ENCODE measurements around the gene SUSD1.

DNA sequence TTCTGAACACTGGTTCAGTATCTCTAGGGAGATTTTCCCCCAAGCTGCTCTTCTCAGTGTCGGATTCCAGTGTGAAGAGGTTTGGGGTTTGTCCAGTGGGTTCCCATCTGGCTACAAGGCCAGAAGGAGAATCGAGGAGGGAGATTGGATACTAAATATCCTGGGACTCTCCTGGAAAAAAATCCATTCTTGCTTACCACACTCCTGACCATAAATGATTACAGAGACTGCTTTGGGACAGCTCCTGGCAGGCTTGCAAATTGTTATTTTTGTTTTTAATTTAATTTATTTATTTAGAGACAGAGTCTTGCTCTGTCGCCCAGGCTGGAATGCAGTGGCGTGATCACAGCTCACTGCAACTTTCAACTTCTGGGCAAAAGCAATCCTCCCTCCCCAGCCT, 4.7 kb upstream of the SUSD1 start:
- TF ChIP-seq POLR2A (IDR thresholded peaks at IDR 0.05) (no peak), CTCF (IDR thresholded peaks at IDR 0.05) (no peak), POLR2AphosphoS5 (IDR thresholded peaks at IDR 0.05) (no peak), EP300 (IDR thresholded peaks at IDR 0.05) (no peak)

Data from upper lobe of left lung (tissue), 4 donors.